RWPE2 (cell line): ENCODE data around the gene GTF3C2.

Experiments
- ATAC-seq: fragments of 200-7000 bp; cut with Tn5 transposase; 3 replicates; pipeline ENCODE4 v1.9.1; 2021; ENCODE audit warnings: low read depth
- DNase-seq: peaks from one replicate; pipeline ENCODE4 v3.0.0-alpha.2; 2020; ENCODE audit warnings: low spot score
- H3K27ac ChIP-seq: fragments of 450-650 bp; 2 replicates; pipeline ENCODE4 v1.5.1; 2017; ENCODE audit warnings: mild to moderate bottlenecking; ENCODE audit not compliant: poor library complexity, severe bottlenecking
- H3K27me3 ChIP-seq: fragments of 250-450 bp; sonication (Bioruptor Pico); 2 replicates; pipeline ENCODE4 v1.5.1; 2021; ENCODE audit warnings: mild to moderate bottlenecking, moderate library complexity; ENCODE audit not compliant: insufficient read depth, poor library complexity, severe bottlenecking
- H3K36me3 ChIP-seq: fragments of 250-450 bp; sonication (Bioruptor Pico); 2 replicates; pipeline ENCODE4 v1.5.1; 2020; ENCODE audit warnings: low read depth, mild to moderate bottlenecking, moderate library complexity
- H3K4me1 ChIP-seq: fragments of 250-450 bp; sonication (Bioruptor Pico); 2 replicates; pipeline ENCODE4 v1.5.1; 2021; ENCODE audit warnings: mild to moderate bottlenecking, moderate library complexity; ENCODE audit not compliant: insufficient read depth, poor library complexity, severe bottlenecking
- H3K4me3 ChIP-seq: fragments of 250-450 bp; sonication (Bioruptor Pico); 2 replicates; pipeline ENCODE4 v1.5.1; 2021; ENCODE audit warnings: mild to moderate bottlenecking, moderate library complexity; ENCODE audit not compliant: severe bottlenecking
- H3K9me3 ChIP-seq: fragments of 250-450 bp; sonication (Bioruptor Pico); 2 replicates; pipeline ENCODE4 v1.5.1; 2021; ENCODE audit warnings: mild to moderate bottlenecking, moderate library complexity; ENCODE audit not compliant: severe bottlenecking
- TF ChIP-seq, protein P1 (sequence below): fragments of 450-650 bp; IDR thresholded peaks from one replicate; pipeline ENCODE4 v1.5.1; 2017; ENCODE audit warnings: mild to moderate bottlenecking, moderate library complexity; ENCODE audit not compliant: poor library complexity, severe bottlenecking

Gene GTF3C2

DNA sequence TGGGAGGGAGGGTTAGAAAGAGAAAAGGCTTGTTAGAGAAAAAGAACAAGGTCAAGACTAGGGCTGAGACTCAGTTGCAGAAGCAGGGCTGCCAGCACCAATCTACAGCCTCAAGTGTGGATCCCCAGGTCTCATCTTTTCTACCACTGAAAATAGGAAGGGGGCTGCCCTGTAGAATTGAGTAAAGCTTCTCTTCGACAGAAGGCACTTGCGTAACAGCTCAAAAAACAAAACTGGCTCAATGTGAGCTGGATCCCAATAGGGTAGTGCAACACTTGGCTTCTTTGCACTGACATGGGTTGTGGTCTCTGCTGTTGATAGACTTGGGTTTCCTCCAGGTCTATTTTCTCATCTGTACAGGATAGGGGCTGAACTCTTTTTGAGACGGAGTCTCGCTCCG lies 31.8 kb downstream of the GTF3C2 start:
- Histone ChIP-seq H3K36me3 (peaks cover 22% of the 10 kb centered on the region), H3K9me3 (no peaks in the 10 kb centered on the region), H3K27ac (no peak overlapping the region), H3K4me1 (peaks cover 13% of the 10 kb centered on the region), H3K27me3 (no peaks in the 10 kb centered on the region), H3K4me3 (no peak overlapping the region)
- ATAC-seq, result no peak
- TF ChIP-seq, protein P1, sequence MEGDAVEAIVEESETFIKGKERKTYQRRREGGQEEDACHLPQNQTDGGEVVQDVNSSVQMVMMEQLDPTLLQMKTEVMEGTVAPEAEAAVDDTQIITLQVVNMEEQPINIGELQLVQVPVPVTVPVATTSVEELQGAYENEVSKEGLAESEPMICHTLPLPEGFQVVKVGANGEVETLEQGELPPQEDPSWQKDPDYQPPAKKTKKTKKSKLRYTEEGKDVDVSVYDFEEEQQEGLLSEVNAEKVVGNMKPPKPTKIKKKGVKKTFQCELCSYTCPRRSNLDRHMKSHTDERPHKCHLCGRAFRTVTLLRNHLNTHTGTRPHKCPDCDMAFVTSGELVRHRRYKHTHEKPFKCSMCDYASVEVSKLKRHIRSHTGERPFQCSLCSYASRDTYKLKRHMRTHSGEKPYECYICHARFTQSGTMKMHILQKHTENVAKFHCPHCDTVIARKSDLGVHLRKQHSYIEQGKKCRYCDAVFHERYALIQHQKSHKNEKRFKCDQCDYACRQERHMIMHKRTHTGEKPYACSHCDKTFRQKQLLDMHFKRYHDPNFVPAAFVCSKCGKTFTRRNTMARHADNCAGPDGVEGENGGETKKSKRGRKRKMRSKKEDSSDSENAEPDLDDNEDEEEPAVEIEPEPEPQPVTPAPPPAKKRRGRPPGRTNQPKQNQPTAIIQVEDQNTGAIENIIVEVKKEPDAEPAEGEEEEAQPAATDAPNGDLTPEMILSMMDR, result no peak
- DNase-seq, result no peak

DNA sequence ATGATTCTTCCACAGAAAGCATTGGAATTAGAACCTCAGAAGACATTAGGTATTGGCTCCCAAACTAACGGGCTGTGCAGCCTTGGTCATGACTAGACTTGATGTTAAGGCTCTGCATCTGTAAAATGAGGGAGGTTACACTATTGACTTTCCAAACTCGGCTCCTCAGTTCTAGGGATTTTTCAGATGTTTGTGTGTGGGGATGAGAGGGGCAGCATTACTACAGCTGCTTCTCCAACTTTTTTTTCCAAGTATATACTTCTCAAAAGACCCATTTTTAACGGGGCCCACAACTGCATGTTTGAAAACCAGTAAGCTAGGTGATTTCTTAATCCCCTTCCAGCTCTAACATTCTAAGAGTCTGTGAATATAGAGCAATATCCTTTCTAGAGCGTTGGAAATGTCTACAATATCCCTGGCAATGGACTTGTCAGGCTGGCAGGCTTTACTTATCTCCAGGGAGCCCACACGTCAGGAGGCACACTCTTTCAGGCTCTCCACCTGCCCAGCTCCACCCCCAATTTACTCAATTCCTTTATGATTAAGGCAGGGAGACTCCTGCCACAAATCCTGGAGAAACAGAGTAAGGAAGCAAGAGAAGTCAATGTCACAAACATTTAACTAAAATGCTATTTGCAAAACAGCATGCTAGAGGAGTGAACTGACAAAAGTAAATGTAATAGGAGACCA lies 32.8 kb downstream of the GTF3C2 start:
- TF ChIP-seq, protein P1, result no peak
- Histone ChIP-seq H3K4me3 (peak overlapping the region; percentile 70), H3K27me3 (no peaks in the 10 kb centered on the region), H3K27ac (peak overlapping the region; percentile 85), H3K9me3 (no peaks in the 10 kb centered on the region), H3K36me3 (peaks cover 12% of the 10 kb centered on the region), H3K4me1 (peaks cover 13% of the 10 kb centered on the region)
- DNase-seq, result no peak
- no peak for ATAC-seq

DNA sequence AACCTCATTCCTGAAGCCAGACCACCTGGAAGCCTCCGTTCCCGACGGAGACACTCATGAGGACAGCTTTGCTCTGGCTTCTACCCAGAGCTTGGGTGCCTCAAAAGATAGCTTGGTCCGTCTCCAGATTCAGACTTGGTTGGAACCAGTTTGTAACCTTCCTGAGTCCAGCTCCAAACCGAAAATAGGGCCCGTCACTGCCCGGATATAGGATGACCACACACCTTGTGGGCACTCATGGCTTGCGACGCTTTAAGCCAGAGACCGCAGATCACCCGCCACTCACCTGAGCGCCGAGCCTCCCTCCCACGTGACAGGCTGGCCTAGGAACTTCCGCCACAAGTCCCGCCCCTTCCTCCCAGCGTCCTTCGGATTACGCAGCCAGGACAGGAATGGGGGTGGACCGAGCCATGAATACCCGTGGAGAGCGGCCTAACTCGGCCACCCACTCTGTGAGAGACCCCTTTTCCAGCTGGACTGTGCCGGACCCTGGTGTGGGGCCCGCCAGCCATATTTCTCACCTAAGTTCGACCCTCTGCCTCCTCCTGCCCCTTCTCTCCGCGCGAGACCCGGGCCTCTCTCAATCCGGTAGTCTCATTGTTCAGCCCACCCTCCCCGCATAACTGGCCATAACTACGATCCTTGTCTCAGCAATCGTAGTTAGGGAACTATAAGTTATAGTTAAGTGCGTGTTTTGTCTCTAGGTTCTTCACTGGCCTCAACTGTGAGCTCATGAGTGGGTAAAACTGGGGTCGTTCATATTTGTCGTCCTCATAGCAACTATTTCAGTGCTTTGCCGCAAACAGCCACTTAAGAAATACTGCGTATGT lies 33.6 kb downstream of the GTF3C2 start, which contains the start of gene MPV17:
MPV17 (minus strand) TSS at position 332 of the 830 bp plus-strand sequence. CDS start 580 bp downstream, outside the sequence.
- Histone ChIP-seq H3K4me3 (peak within 1 kb of the TSS; percentile 70), H3K27me3 (no peaks in the 10 kb centered on the region), H3K27ac (peak within 1 kb of the TSS; percentile 85), H3K36me3 (peaks cover 5% of the 10 kb centered on the region), H3K4me1 (peaks cover 13% of the 10 kb centered on the region), H3K9me3 (no peaks in the 10 kb centered on the region)
- peak; percentile 93 for DNase-seq
- peak; percentile 79 for ATAC-seq
- TF ChIP-seq, protein P1, result no peak

DNA sequence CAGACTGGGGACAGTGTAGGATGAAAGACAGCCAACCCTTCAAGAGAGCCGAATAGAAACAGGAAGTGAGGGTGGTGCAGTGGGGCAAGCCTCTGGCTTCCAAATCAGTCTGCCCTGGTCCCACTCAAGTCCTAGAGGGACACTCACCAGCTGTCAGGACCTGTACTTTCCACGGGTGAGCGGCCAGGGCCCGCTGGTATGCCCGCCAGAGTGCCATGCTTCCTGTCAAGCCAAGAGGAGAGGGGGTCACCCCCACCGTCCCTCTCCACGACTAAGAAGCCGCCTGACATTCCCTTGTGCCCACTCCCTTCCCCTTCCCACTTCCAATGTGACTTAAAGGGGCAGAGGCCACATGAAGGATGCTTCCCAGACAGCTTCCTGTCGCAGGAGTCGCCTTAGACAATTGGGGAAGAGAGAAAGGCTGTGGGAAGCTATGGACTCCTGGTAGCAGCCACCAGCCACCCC lies 34.2 kb downstream of the GTF3C2 start:
- peak overlapping the region; percentile 85 for H3K27ac ChIP-seq
- no peaks in the 10 kb centered on the region; the same call in 1 of the 2 replicates for H3K36me3 ChIP-seq
- ATAC-seq, result no peak; the same call in 2 of the 3 replicates
- H3K9me3 ChIP-seq, result no peaks in the 10 kb centered on the region
- TF ChIP-seq, protein P1, result no peak
- DNase-seq, result no peak
- H3K4me1 ChIP-seq, result peaks cover 13% of the 10 kb centered on the region
- peak overlapping the region; percentile 70 for H3K4me3 ChIP-seq
- no peaks in the 10 kb centered on the region for H3K27me3 ChIP-seq
